HFFc6 (cell line): ENCODE data around the gene AQP9. TPM values are rescaled to one million over a fixed set of nuclear protein-coding genes. Genes with fewer than 3 reads are reported as not detected.

Experiments used
- DNase-seq: peaks from one replicate; pipeline ENCODE4 v3.0.0-alpha.2; 2018
- H3K27ac Mint-ChIP-seq: 2 replicates; pipeline ENCODE4 v1.8.0; 2020; ENCODE audit warnings: mild to moderate bottlenecking, mixed read lengths
- H3K27me3 Mint-ChIP-seq: 2 replicates; pipeline ENCODE4 v1.8.0; 2021; ENCODE audit warnings: mild to moderate bottlenecking, moderate library complexity, mixed read lengths; ENCODE audit not compliant: insufficient read depth
- H3K36me3 Mint-ChIP-seq: 2 replicates; pipeline ENCODE4 v1.8.0; 2021; ENCODE audit warnings: low read depth, mixed read lengths
- H3K4me1 Mint-ChIP-seq: 2 replicates; pipeline ENCODE4 v1.8.0; 2020; ENCODE audit warnings: low read depth, mixed read lengths
- H3K4me3 Mint-ChIP-seq: 2 replicates; pipeline ENCODE4 v1.8.0; 2020; ENCODE audit warnings: mild to moderate bottlenecking, moderate library complexity, mixed read lengths
- H3K9me3 Mint-ChIP-seq: 2 replicates; pipeline ENCODE4 v1.8.0; 2020; ENCODE audit warnings: mild to moderate bottlenecking, mixed read lengths
- CTCF ChIP-seq: fragments of 200-600 bp; sonication (generic); IDR thresholded peaks from 2 replicates; pipeline ENCODE4 v1.5.0; 2021; ENCODE audit warnings: antibody characterized with exemption, mild to moderate bottlenecking
- total RNA-seq, 6 experiments: library from RNA; stranded (reverse); fragmentation: NEBNext Ultra II Directional; extraction: Animal tissue kit (Norgen Biotek cat#: 25700); gene quantifications; 2 replicates in 1 of 6; 3 replicates in 5 of 6; pipeline ENCODE4 v1.2.3, GENCODE V29; 2021

Gene AQP9
- total RNA-seq, 6 experiments from 2014 or later = not detected

- Mint-ChIP-seq H3K27me3 (peaks cover 11% of the 10 kb centered on the region), H3K27ac (no peak overlapping the region), H3K4me1 (no peaks in the 10 kb centered on the region), H3K36me3 (no peaks in the 10 kb centered on the region), H3K9me3 (no peaks in the 10 kb centered on the region), H3K4me3 (no peak overlapping the region)
- no peak for DNase-seq
- TF ChIP-seq CTCF = no peak
Observed at GRCh38 chr15:58146749-58147148, 8.6 kb downstream of the AQP9 start.

GRCh38 chr15:58147171-58147611 lies 9.0 kb downstream of the AQP9 start:
- DNase-seq = no peak
- peaks cover 11% of the 10 kb centered on the region for H3K27me3 Mint-ChIP-seq
- no peak overlapping the region for H3K27ac Mint-ChIP-seq
- no peaks in the 10 kb centered on the region for H3K9me3 Mint-ChIP-seq
- H3K36me3 Mint-ChIP-seq = no peaks in the 10 kb centered on the region
- TF ChIP-seq CTCF = no peak
- no peaks in the 10 kb centered on the region for H3K4me1 Mint-ChIP-seq
- H3K4me3 Mint-ChIP-seq = no peak overlapping the region

GRCh38 chr15:58148120-58148519 lies 9.9 kb downstream of the AQP9 start:
- no peak overlapping the region for H3K4me3 Mint-ChIP-seq
- no peak for DNase-seq
- no peaks in the 10 kb centered on the region for H3K9me3 Mint-ChIP-seq
- H3K27me3 Mint-ChIP-seq = peaks cover 6% of the 10 kb centered on the region
- no peak overlapping the region for H3K27ac Mint-ChIP-seq
- H3K36me3 Mint-ChIP-seq = no peaks in the 10 kb centered on the region
- no peak for TF ChIP-seq CTCF
- no peaks in the 10 kb centered on the region for H3K4me1 Mint-ChIP-seq

GRCh38 chr15:58148633-58149445 lies 10.7 kb downstream of the AQP9 start:
- Mint-ChIP-seq H3K4me3 (no peak overlapping the region), H3K4me1 (no peaks in the 10 kb centered on the region), H3K27ac (no peak overlapping the region), H3K9me3 (no peaks in the 10 kb centered on the region), H3K36me3 (no peaks in the 10 kb centered on the region), H3K27me3 (peaks cover 6% of the 10 kb centered on the region)
- TF ChIP-seq CTCF = no peak
- DNase-seq = no peak

GRCh38 chr15:58154769-58155168 lies 16.6 kb downstream of the AQP9 start:
- Mint-ChIP-seq H3K27ac (no peak overlapping the region), H3K27me3 (peaks cover 12% of the 10 kb centered on the region), H3K36me3 (no peaks in the 10 kb centered on the region), H3K4me1 (no peaks in the 10 kb centered on the region), H3K9me3 (no peaks in the 10 kb centered on the region), H3K4me3 (no peak overlapping the region)
- TF ChIP-seq CTCF = no peak
- DNase-seq = no peak
